ENCODE results near the gene SPSB2. TPM values are rescaled to one million over a fixed set of nuclear protein-coding genes. Genes with fewer than 3 reads are reported as not detected.

Gene SPSB2
- 3.3 and 8.0 TPM in 2 replicates for total RNA-seq (ENCODE audit: low replicate concordance)

- DNase-seq (ENCODE audit: low read depth), result peak; percentile 91
- H3K4me3 ChIP-seq (ENCODE audit: low read depth, low read length), result peak within 1 kb of the TSS; percentile 91
- TF ChIP-seq, protein P1, sequence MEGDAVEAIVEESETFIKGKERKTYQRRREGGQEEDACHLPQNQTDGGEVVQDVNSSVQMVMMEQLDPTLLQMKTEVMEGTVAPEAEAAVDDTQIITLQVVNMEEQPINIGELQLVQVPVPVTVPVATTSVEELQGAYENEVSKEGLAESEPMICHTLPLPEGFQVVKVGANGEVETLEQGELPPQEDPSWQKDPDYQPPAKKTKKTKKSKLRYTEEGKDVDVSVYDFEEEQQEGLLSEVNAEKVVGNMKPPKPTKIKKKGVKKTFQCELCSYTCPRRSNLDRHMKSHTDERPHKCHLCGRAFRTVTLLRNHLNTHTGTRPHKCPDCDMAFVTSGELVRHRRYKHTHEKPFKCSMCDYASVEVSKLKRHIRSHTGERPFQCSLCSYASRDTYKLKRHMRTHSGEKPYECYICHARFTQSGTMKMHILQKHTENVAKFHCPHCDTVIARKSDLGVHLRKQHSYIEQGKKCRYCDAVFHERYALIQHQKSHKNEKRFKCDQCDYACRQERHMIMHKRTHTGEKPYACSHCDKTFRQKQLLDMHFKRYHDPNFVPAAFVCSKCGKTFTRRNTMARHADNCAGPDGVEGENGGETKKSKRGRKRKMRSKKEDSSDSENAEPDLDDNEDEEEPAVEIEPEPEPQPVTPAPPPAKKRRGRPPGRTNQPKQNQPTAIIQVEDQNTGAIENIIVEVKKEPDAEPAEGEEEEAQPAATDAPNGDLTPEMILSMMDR (IDR thresholded peaks at IDR 0.05; ENCODE audit: insufficient read depth, low read length), result peak; percentile 1
Measured at GRCh38 chr12:6873094-6874014, at the start of gene SPSB2. SPSB2 (minus strand) TSS chr12:6873303; CDS start chr12:6872901, 402 bp downstream.

DNA sequence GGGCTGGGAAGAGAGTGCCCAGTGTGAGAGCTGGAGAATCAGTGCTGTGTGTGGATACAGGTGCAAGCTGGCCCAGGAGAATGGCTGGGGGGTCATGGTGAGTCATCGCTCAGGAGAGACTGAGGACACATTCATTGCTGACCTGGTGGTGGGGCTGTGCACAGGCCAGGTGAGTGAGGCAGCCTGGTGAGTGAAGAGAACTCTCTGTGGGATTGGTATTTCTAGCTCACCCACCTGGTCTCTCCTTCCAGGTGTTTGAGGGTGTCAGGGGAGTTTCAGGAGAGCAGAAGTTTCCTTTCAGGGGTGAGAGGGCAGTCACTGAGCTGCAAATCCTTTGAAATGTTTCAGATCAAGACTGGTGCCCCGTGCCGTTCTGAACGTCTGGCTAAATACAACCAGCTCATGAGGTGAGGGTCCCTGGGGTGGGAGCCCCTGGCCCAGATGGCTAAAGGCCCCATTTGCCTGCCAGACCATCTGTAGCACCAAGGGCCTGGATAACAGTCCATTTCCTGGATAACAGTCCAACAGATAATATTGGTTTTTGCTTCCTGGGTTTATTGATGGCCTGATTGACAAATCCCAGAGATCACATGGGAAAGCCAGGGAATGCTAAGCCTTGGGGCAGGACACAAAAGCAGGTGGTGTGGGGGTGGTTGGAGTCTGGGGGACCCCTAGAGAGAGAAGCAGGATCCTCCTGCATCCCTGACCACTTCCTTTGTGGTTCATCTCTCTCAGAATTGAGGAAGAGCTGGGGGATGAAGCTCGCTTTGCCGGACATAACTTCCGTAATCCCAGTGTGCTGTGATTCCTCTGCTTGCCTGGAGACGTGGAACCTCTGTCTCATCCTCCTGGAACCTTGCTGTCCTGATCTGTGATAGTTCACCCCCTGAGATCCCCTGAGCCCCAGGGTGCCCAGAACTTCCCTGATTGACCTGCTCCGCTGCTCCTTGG lies 49.2 kb upstream of the SPSB2 start:
- TF ChIP-seq, protein P1 (IDR thresholded peaks at IDR 0.05; ENCODE audit: insufficient read depth, low read length), result no peak
- no peak overlapping the region for H3K4me3 ChIP-seq (ENCODE audit: low read depth, low read length)
- DNase-seq (ENCODE audit: low read depth), result no peak

DNA sequence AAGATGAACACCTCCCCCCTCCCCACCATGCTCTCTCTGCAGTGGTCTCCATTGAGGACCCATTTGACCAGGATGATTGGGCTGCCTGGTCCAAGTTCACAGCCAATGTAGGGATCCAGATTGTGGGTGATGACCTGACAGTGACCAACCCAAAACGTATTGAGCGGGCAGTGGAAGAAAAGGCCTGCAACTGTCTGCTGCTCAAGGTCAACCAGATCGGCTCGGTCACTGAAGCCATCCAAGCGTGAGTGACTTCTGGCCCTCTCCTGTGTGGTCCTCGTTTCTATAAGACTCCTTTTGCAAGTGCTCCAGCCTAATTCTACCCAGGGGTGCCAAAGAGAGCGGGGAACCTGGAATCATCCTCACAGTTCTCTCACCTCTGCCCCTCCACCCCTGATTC lies 48.4 kb upstream of the SPSB2 start:
- no peak for DNase-seq (ENCODE audit: low read depth)
- H3K4me3 ChIP-seq (ENCODE audit: low read depth, low read length), result no peak overlapping the region
- TF ChIP-seq, protein P1 (IDR thresholded peaks at IDR 0.05; ENCODE audit: insufficient read depth, low read length), result no peak

DNA sequence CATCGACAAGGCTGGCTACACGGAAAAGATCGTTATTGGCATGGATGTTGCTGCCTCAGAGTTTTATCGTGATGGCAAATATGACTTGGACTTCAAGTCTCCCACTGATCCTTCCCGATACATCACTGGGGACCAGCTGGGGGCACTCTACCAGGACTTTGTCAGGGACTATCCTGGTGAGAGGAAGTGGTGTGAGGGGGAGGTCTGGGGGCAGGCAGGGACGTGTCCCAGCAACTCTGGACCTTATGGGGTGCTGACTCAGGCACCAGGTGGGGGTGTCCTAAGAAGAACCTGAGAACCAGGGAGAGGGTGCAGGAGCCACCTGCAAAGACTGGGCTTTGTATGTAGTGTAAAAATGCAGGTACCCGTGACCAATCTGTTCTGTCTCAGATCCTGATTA lies 46.5 kb upstream of the SPSB2 start:
- no peak for DNase-seq (ENCODE audit: low read depth)
- H3K4me3 ChIP-seq (ENCODE audit: low read depth, low read length), result no peak overlapping the region
- TF ChIP-seq, protein P1 (IDR thresholded peaks at IDR 0.05; ENCODE audit: insufficient read depth, low read length), result no peak

DNA sequence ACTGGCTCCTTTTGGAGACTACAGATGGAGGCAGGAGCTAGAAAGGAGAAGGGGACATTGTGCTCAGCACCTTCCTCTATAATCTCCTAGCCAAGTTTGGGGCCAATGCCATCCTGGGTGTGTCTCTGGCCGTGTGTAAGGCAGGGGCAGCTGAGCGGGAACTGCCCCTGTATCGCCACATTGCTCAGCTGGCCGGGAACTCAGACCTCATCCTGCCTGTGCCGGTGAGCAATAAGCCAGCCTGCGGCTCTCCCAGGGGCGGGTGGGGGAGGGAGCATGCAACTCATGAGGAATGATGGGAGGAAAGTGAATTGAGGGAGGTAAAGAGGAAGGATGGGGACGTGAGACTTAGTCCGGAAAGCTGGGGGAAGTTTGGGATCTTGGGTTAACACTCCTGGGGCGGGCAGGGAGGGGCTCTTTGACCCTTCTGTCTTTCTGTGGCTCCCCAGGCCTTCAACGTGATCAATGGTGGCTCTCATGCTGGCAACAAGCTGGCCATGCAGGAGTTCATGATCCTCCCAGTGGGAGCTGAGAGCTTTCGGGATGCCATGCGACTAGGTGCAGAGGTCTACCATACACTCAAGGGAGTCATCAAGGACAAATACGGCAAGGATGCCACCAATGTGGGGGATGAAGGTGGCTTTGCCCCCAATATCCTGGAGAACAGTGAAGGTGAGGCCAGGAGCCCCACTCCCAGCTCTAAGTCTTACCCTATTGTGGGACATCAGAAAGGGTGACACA lies 44.6 kb upstream of the SPSB2 start:
- TF ChIP-seq, protein P1 (IDR thresholded peaks at IDR 0.05; ENCODE audit: insufficient read depth, low read length), result no peak
- no peak for DNase-seq (ENCODE audit: low read depth)
- no peak overlapping the region for H3K4me3 ChIP-seq (ENCODE audit: low read depth, low read length)
